GM19025 (cell line): Measurements from ENCODE around the gene LAX1.

ENCODE experiments used
- ATAC-seq: cut with Tn5 transposase; IDR thresholded peaks from one replicate; pipeline ENCODE4 v1.9.1; 2021; ENCODE audit warnings: mild to moderate bottlenecking, low read depth, moderate library complexity; ENCODE audit not compliant: unreplicated experiment

The LAX1 gene

GRCh38 chr1:203799157-203799556 lies 34.2 kb downstream of the LAX1 start:
- ATAC-seq, result no peak

DNA sequence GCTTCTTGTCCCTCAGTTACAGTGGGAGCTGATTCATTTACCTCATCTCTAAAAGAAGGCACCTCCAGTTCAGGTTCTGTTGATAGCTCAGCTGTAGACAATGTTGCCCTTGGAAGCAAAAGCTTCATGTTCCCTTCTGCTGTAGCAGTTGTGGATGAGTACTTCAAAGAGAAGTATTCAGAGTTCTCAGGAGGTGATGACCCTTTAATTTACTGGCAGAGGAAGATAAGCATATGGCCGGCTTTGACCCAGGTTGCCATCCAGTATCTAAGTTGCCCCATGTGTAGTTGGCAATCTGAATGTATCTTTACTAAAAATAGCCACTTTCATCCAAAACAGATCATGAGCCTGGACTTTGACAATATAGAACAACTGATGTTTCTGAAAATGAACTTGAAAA lies 35.0 kb downstream of the LAX1 start:
- no peak for ATAC-seq

DNA sequence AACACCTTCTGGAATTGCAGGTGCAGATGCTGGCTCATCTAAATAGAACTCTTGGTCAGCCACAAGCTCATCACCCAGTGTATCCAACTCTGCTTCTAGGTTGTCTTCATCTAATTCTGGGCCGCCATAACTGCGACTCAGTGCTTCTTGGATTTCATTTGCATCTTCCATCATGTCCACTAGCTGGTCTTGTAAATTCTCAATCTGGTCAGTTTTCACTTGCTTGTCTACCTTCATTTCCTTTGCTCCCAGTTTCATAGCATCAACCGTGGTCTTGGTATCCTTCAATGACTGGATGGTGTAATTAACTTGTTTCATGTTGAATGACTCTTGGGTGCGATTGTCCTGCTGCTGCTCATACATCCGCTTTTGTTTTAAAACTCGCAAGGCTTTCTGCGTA lies 40.7 kb downstream of the LAX1 start:
- ATAC-seq, result no peak

- no peak for ATAC-seq
Measured at GRCh38 chr1:203807196-203807595, 42.2 kb downstream of the LAX1 start.

GRCh38 chr1:203813581-203814341 lies 48.8 kb downstream of the LAX1 start:
- no peak for ATAC-seq

DNA sequence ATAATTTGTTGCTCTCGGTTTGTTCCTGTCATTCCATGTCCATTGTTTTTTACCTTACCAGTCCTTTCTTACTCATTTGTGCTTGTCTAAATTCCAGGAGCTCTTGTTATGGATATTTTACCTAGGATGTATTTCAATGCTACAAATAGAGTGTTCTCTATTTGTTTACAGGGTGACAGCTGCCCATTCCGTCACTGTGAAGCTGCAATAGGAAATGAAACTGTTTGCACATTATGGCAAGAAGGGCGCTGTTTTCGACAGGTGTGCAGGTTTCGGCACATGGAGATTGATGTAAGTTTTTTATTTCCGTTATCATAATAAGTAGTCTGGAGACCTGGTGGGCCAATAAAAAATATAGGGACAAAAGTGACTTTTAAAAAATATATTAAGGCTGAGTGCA lies 53.4 kb downstream of the LAX1 start:
- no peak for ATAC-seq

DNA sequence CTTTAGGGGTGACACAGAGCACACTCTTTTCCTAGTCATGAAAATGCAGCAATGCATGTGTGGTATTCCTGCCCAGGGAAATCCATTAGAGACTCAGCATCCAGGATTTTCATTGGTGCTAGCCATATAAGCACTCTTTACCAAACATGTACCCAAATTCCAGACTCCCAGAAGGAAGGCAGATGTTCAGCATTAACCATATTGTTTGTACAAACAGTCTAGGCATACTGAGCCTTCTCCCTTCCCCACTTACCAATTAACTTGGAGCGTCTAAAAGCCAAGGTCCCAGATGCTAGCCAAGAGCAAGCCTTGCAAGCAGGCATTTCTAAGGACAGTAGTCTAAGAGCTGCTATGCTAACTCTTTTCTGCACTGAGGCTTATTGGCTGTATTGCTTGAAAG lies 58.3 kb downstream of the LAX1 start:
- no peak for ATAC-seq
